Ectodermal cell (in vitro differentiated cells): ENCODE results near the gene RELL2.

Source experiments
- H3K27ac ChIP-seq: 2 replicates; pipeline ENCODE4 v1.7.0; 2013; ENCODE audit warnings: mild to moderate bottlenecking, low read depth, low read length; ENCODE audit not compliant: insufficient read depth, poor library complexity, severe bottlenecking
- H3K27me3 ChIP-seq: 2 replicates; pipeline ENCODE4 v1.7.0; 2013; ENCODE audit warnings: mild to moderate bottlenecking, low read length; ENCODE audit not compliant: insufficient read depth, control insufficient read depth, poor library complexity, severe bottlenecking
- H3K36me3 ChIP-seq: one replicate; pipeline ENCODE4 v1.7.0; 2013; ENCODE audit warnings: low read length; ENCODE audit not compliant: control insufficient read depth, insufficient read depth
- H3K4me1 ChIP-seq: one replicate; pipeline ENCODE4 v1.7.0; 2013; ENCODE audit warnings: low read length; ENCODE audit not compliant: control insufficient read depth, insufficient read depth
- H3K4me3 ChIP-seq: 2 replicates; pipeline ENCODE4 v1.7.0; 2013; ENCODE audit warnings: low read depth, low read length, control low read depth; ENCODE audit not compliant: insufficient read depth
- H3K9me3 ChIP-seq: 2 replicates; pipeline ENCODE4 v1.7.0; 2013; ENCODE audit warnings: mild to moderate bottlenecking, low read length, moderate library complexity; ENCODE audit not compliant: control insufficient read depth
- WGBS, 2 experiments: methylation state at CpG; one replicate each; pipeline ENCODE4 v1.1.7; 2013; ENCODE audit warnings: missing lambda C conversion rate in 2 of 2; 5-methylcytosine and 5-hydroxymethylcytosine counted together

The RELL2 gene

GRCh38 chr5:141618804-141619554 is 17.8 kb upstream of the RELL2 start, which contains the start of gene DIAPH1:
TSS of gene DIAPH1 (minus strand) at chr5:141619000. CDS start at chr5:141618914, 86 bp downstream.
- H3K4me3 ChIP-seq = peak within 1 kb of the TSS; percentile 51
- H3K27me3 ChIP-seq = no peaks in the 10 kb centered on the region
- no peaks in the 10 kb centered on the region for H3K36me3 ChIP-seq
- WGBS, 2 experiments = 3% methylated on average over 70 of the region's 70 CpGs
- peaks cover 15% of the 10 kb centered on the region for H3K4me1 ChIP-seq
- H3K27ac ChIP-seq = peak within 1 kb of the TSS; percentile 66
- no peaks in the 10 kb centered on the region for H3K9me3 ChIP-seq

DNA sequence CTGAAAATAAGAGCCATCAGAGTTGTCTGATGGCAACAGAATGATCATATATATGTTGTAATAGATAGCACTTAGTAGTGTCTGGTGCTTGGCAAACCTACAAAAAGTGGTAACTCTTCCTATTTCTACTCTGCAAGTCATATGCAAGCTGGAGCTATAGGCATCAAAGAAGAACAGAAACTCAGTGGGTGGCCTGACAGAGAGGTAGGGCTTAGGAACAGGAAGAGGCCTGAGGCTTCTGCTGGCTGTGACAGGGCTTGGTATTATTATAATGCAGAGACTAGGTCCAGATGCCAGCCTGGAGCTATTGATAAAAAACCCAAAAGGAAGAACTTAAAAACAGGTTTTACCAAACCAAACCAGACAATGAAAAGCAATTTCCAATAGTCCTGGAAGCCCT is 13.6 kb upstream of the RELL2 start:
- H3K36me3 ChIP-seq = peaks cover 7% of the 10 kb centered on the region

GRCh38 chr5:141623611-141624010 is 13.2 kb upstream of the RELL2 start:
- Histone ChIP-seq H3K4me3 (no peak overlapping the region), H3K27me3 (no peaks in the 10 kb centered on the region), H3K9me3 (no peaks in the 10 kb centered on the region), H3K36me3 (peaks cover 11% of the 10 kb centered on the region), H3K4me1 (no peaks in the 10 kb centered on the region), H3K27ac (no peak overlapping the region)
- WGBS, 2 experiments = 86 to 89% methylated on average over 5 of the region's 5 CpGs

More for the DNA sequence above, 13.6 kb upstream of the RELL2 start:
- Histone ChIP-seq H3K27me3 (no peaks in the 10 kb centered on the region), H3K27ac (no peak overlapping the region), H3K4me3 (no peak overlapping the region), H3K4me1 (no peaks in the 10 kb centered on the region), H3K9me3 (no peaks in the 10 kb centered on the region)

GRCh38 chr5:141628175-141628788 is 8.5 kb upstream of the RELL2 start:
- Histone ChIP-seq H3K27me3 (no peaks in the 10 kb centered on the region), H3K9me3 (no peaks in the 10 kb centered on the region), H3K36me3 (peaks cover 13% of the 10 kb centered on the region), H3K27ac (no peak overlapping the region), H3K4me3 (no peak overlapping the region), H3K4me1 (no peaks in the 10 kb centered on the region)
- 94% methylated on average over 6 of the region's 6 CpGs for WGBS, 2 experiments

- H3K36me3 ChIP-seq = peaks cover 10% of the 10 kb centered on the region
- 94 to 98% methylated on average over 3 to 5 of the region's 5 CpGs for WGBS, 2 experiments
- H3K4me1 ChIP-seq = peaks cover 3% of the 10 kb centered on the region
- H3K27ac ChIP-seq = no peak overlapping the region
- H3K9me3 ChIP-seq = no peaks in the 10 kb centered on the region
- H3K4me3 ChIP-seq = no peak overlapping the region
- no peaks in the 10 kb centered on the region for H3K27me3 ChIP-seq
These were observed 6.1 kb upstream of the RELL2 start for GRCh38 chr5:141630570-141631140.

DNA sequence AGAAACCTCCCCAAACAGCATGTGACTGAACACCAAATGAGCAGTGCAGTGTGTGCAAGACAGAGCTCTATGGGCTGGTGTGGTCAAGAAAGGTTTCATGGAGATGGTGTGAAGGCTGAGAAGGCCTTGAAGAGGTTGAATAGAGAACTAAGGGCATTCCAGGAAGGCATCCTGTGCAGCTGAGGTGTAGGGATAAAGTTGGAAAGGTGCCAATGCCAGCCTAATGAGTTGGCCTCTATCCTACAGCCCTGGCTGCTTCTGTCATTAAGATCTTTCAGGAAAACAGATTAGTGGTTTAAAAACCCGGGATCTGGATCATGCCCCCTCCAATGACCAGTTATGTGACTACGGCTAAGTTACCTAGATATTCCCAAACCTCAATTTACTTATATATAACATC is 4.1 kb upstream of the RELL2 start:
- Histone ChIP-seq H3K4me1 (peaks cover 4% of the 10 kb centered on the region), H3K27ac (no peak overlapping the region), H3K4me3 (no peak overlapping the region), H3K27me3 (peaks cover 8% of the 10 kb centered on the region), H3K36me3 (peaks cover 10% of the 10 kb centered on the region), H3K9me3 (no peaks in the 10 kb centered on the region)
- WGBS, 2 experiments = 86 to 97% methylated on average over 1 to 2 of the region's 2 CpGs

DNA sequence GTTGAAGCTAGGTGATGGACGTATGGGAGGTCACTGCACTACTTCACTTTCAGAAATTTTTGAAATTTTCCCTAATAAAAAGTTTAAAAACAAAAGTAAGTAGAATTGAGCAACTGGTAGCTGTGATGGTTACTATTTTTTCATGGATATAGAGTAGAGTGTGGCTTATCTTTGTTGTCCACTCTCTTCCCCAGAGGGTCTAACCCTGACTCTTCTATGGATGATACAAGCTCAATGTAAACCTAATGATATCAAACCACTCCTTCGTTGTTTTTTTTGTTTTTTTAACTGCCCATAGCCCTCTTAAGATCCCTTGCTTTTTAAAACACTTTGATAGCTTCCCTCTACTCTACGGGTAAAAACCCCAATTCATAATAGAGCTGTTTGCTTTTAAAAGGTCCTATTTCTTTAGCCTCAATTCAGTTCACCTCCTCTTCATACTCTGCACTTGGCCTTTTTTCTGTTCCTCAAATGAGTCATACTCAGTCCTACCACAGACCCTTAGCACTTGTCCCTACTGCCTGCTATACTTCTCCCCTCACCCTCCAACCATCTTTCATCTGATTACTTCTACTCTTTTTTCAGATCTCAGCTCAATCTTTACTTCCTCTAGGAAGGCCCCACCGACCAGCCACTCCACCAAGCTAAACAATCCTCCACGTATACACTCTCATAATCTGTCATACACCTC is 2.8 kb upstream of the RELL2 start:
- Histone ChIP-seq H3K4me1 (peaks cover 4% of the 10 kb centered on the region), H3K36me3 (no peaks in the 10 kb centered on the region), H3K27ac (no peak overlapping the region), H3K27me3 (peaks cover 21% of the 10 kb centered on the region), H3K9me3 (no peaks in the 10 kb centered on the region), H3K4me3 (no peak overlapping the region)
- 91 to 95% methylated on average over 4 of the region's 5 CpGs for whole genome bisulfite sequencing, 2 experiments

DNA sequence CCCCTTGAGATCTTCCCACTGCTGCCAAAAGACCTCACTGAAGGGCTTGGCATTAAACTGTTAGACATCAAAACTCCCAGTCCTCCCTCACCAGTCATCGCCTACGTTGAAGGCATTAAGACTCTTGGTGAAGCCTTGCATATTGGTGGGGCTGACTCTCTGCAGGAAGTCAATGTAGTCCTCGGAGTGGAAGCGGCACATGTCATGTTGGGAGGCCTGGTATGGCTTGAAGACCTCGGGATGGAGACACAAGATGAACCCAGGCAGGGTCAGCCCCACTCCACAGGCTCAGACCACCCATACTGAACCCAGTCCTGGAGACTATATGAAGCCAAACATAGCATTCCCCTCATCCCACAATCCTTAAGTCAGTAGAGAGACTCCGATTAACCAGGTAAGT is 2.1 kb upstream of the RELL2 start:
- 89 to 93% methylated on average over 6 of the region's 6 CpGs for WGBS, 2 experiments
- Histone ChIP-seq H3K36me3 (no peaks in the 10 kb centered on the region), H3K27ac (no peak overlapping the region), H3K27me3 (peaks cover 21% of the 10 kb centered on the region), H3K4me3 (no peak overlapping the region), H3K9me3 (no peaks in the 10 kb centered on the region), H3K4me1 (peaks cover 4% of the 10 kb centered on the region)

DNA sequence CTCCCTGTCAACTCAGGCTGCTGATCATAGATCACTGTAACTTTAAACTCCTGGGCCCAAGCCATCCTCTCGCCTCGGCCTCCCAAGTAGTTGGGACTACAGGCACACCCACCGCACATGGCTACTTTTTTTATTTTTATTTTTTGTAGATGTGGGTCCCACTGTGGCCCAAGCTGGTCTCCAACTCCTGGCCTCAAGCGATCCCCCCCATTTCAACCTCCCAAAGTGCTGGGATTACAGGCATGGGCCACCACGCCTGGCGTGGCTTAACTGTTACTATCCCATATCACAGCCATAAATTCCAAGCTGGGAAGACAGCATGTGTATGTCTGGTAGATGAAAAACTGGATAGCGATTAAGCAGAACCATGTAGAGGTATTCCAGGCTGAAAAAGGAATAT is 1.2 kb upstream of the RELL2 start:
- Histone ChIP-seq H3K36me3 (no peaks in the 10 kb centered on the region), H3K27me3 (peaks cover 21% of the 10 kb centered on the region), H3K9me3 (no peaks in the 10 kb centered on the region), H3K27ac (no peak overlapping the region), H3K4me1 (peaks cover 4% of the 10 kb centered on the region), H3K4me3 (peak overlapping the region; percentile 74)
- WGBS, 2 experiments = 87 to 88% methylated on average over 7 of the region's 7 CpGs

GRCh38 chr5:141636106-141636412 is 738 bp upstream of the RELL2 start:
- H3K9me3 ChIP-seq = no peaks in the 10 kb centered on the region
- no peak overlapping the region for H3K27ac ChIP-seq
- WGBS, 2 experiments = 15 to 18% methylated on average over 4 of the region's 4 CpGs
- peaks cover 4% of the 10 kb centered on the region for H3K4me1 ChIP-seq
- H3K27me3 ChIP-seq = peaks cover 21% of the 10 kb centered on the region
- peak overlapping the region; percentile 74 for H3K4me3 ChIP-seq
- H3K36me3 ChIP-seq = no peaks in the 10 kb centered on the region
